ENCODE measurements around the gene CARD18.

DNA sequence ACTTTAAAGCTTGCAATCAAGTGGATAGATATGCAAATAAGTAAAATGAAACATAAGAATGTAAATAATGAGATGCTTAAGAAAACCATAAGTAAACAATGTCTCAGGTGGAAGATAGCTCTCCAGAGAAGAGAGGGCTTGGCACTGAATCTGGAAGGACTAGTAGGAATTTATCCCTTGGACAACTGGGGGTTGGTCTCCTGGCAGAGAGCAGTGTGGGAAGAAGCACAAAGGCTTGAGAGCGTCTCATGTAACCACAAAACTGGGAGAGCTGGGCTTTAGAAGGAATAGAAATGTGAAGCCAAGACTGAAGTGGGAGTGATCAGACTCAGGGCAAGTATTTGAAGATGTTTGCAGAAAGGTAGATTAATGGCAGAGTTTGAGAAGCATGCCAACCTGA is 31.3 kb downstream of the CARD18 start:
- TF ChIP-seq POLR2A (IDR thresholded peaks at IDR 0.05) = no peak
- TF ChIP-seq, protein P1, sequence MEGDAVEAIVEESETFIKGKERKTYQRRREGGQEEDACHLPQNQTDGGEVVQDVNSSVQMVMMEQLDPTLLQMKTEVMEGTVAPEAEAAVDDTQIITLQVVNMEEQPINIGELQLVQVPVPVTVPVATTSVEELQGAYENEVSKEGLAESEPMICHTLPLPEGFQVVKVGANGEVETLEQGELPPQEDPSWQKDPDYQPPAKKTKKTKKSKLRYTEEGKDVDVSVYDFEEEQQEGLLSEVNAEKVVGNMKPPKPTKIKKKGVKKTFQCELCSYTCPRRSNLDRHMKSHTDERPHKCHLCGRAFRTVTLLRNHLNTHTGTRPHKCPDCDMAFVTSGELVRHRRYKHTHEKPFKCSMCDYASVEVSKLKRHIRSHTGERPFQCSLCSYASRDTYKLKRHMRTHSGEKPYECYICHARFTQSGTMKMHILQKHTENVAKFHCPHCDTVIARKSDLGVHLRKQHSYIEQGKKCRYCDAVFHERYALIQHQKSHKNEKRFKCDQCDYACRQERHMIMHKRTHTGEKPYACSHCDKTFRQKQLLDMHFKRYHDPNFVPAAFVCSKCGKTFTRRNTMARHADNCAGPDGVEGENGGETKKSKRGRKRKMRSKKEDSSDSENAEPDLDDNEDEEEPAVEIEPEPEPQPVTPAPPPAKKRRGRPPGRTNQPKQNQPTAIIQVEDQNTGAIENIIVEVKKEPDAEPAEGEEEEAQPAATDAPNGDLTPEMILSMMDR (IDR thresholded peaks at IDR 0.05) = no peak
